IMR-90 (cell line): ENCODE data around the gene COX14. TPM values are rescaled to one million over a fixed set of nuclear protein-coding genes. Genes with fewer than 3 reads are reported as not detected.

ENCODE experiments used
- ATAC-seq: fragments of 200-7000 bp; cut with Tn5 transposase; 2 replicates; pipeline ENCODE4 v1.9.1; 2020; ENCODE audit warnings: low read depth, mild to moderate bottlenecking, moderate library complexity
- BruUV-seq: library from RNA; stranded (reverse); fragments of 400-500 nt; replicated peaks from 2 replicates; lab custom pipeline; 2021; lab: Mats Ljungman, UMichigan
- CTCF ChIA-PET: fragments of 300-600 bp; formaldehyde crosslinking; extraction: SDS; loops from one replicate; lab custom pipeline; 2021; ENCODE audit warnings: antibody characterized with exemption; lab: Yijun Ruan, JAX
- POLR2A ChIA-PET: fragments of 300-600 bp; sonication (Branson Sonifier 250); formaldehyde crosslinking; loops from one replicate; lab custom pipeline; 2022; ENCODE audit warnings: antibody characterized with exemption; ENCODE audit not compliant: unreplicated experiment; lab: Charles Lee
- DNase-seq: peaks from one replicate; pipeline ENCODE4 v3.0.0; 2013
- H2AFZ ChIP-seq: replicated peaks from 2 replicates; pipeline ENCODE3; 2013; ENCODE audit warnings: low read length, mild to moderate bottlenecking; ENCODE audit not compliant: poor library complexity
- H2AK5ac ChIP-seq: 2 replicates; pipeline ENCODE4 v1.6.1; 2013; ENCODE audit warnings: low read depth, low read length, inconsistent platforms
- H2AK9ac ChIP-seq: replicated peaks from 2 replicates; pipeline ENCODE3; 2013; ENCODE audit warnings: mild to moderate bottlenecking, low read depth, low read length, moderate library complexity; ENCODE audit not compliant: poor library complexity
- H2BK120ac ChIP-seq: 2 replicates; pipeline ENCODE4 v1.6.1; 2013; ENCODE audit warnings: low read depth, low read length, inconsistent platforms
- H2BK15ac ChIP-seq: 3 replicates; pipeline ENCODE4 v1.6.1; 2013; ENCODE audit warnings: low read depth, low read length, inconsistent platforms
- H2BK20ac ChIP-seq: 2 replicates; pipeline ENCODE4 v1.6.1; 2013; ENCODE audit warnings: low read depth, mild to moderate bottlenecking, inconsistent platforms, low read length, moderate library complexity
- H2BK5ac ChIP-seq: 2 replicates; pipeline ENCODE4 v1.6.1; 2013; ENCODE audit warnings: mild to moderate bottlenecking, low read depth, low read length, inconsistent platforms; ENCODE audit not compliant: poor library complexity, severe bottlenecking
- H3K14ac ChIP-seq: replicated peaks from 2 replicates; pipeline ENCODE4 v1.6.1; 2013; ENCODE audit warnings: low read depth, low read length, inconsistent platforms
- H3K18ac ChIP-seq: 2 replicates; pipeline ENCODE4 v1.6.1; 2013; ENCODE audit warnings: low read depth, low read length, control low read depth
- H3K23ac ChIP-seq: 2 replicates; pipeline ENCODE4 v1.6.1; 2013; ENCODE audit warnings: low read depth, low read length, inconsistent platforms
- H3K27ac ChIP-seq: 2 replicates; pipeline ENCODE4 v1.5.1; 2013; ENCODE audit warnings: mild to moderate bottlenecking, control low read depth, low read length; ENCODE audit not compliant: insufficient read depth
- H3K27me3 ChIP-seq: 2 replicates; pipeline ENCODE4 v1.6.1; 2013; ENCODE audit warnings: low read length; ENCODE audit not compliant: control insufficient read depth, insufficient read depth
- H3K36me3 ChIP-seq: 2 replicates; pipeline ENCODE4 v1.6.1; 2013; ENCODE audit warnings: low read length, mixed read lengths; ENCODE audit not compliant: control insufficient read depth, insufficient read depth
- H3K4ac ChIP-seq: 2 replicates; pipeline ENCODE4 v1.6.1; 2013; ENCODE audit warnings: low read depth, low read length, inconsistent platforms
- H3K4me1 ChIP-seq: 2 replicates; pipeline ENCODE4 v1.6.1; 2013; ENCODE audit warnings: low read length, mixed read lengths; ENCODE audit not compliant: control insufficient read depth, insufficient read depth
- H3K4me2 ChIP-seq: 2 replicates; pipeline ENCODE4 v1.6.1; 2013; ENCODE audit warnings: low read depth, mild to moderate bottlenecking, control low read depth, low read length, moderate library complexity
- H3K4me3 ChIP-seq: 2 replicates; pipeline ENCODE4 v1.5.1; 2013; ENCODE audit warnings: low read depth, mild to moderate bottlenecking, control low read depth, low read length, moderate library complexity; ENCODE audit not compliant: insufficient read depth
- H3K56ac ChIP-seq: 2 replicates; pipeline ENCODE4 v1.6.1; 2013; ENCODE audit warnings: low read length, inconsistent platforms; ENCODE audit not compliant: insufficient read depth; ENCODE audit errors: extremely low read depth
- H3K79me1 ChIP-seq, 2 experiments: 2 replicates each; pipeline ENCODE4 v1.6.1; 2013; ENCODE audit warnings: low read length in 2 of 2, inconsistent platforms in 1 of 2, low read depth in 1 of 2
- H3K9ac ChIP-seq: 2 replicates; pipeline ENCODE4 v1.6.1; 2013; ENCODE audit warnings: low read depth, low read length, control low read depth
- H3K9me1 ChIP-seq: 2 replicates; pipeline ENCODE4 v1.6.1; 2013; ENCODE audit warnings: low read length, inconsistent platforms; ENCODE audit not compliant: insufficient read depth
- H3K9me3 ChIP-seq: 2 replicates; pipeline ENCODE4 v1.6.1; 2013; ENCODE audit warnings: low read length; ENCODE audit not compliant: control insufficient read depth, insufficient read depth
- H4K20me1 ChIP-seq: 2 replicates; pipeline ENCODE4 v1.6.1; 2013; ENCODE audit warnings: low read length, inconsistent platforms; ENCODE audit not compliant: insufficient read depth
- H4K5ac ChIP-seq: 2 replicates; pipeline ENCODE4 v1.6.1; 2013; ENCODE audit warnings: mild to moderate bottlenecking, low read depth, low read length, control low read depth
- H4K8ac ChIP-seq, 2 experiments: 2 replicates each; pipeline ENCODE4 v1.6.1; 2013; ENCODE audit warnings: low read depth in 2 of 2, low read length in 2 of 2, control low read depth in 1 of 2, inconsistent platforms in 1 of 2
- H4K91ac ChIP-seq: 2 replicates; pipeline ENCODE4 v1.6.1; 2013; ENCODE audit warnings: low read depth, low read length, inconsistent platforms; ENCODE audit not compliant: insufficient read depth
- CEBPB ChIP-seq: IDR thresholded peaks from 2 replicates; pipeline ENCODE4 v1.6.1; 2012; ENCODE audit warnings: low read depth, low read length, improper control_type of control experiment
- CHD1 ChIP-seq: IDR thresholded peaks from 2 replicates; pipeline ENCODE4 v1.6.1; 2012; ENCODE audit warnings: low read depth, low read length, improper control_type of control experiment
- CTCF ChIP-seq: conservative IDR thresholded peaks from 2 replicates; pipeline ENCODE4 v1.5.1; 2012; ENCODE audit warnings: mild to moderate bottlenecking, low read depth, low read length, improper control_type of control experiment
- ELK1 ChIP-seq: fragments of 150-350 bp; IDR thresholded peaks from 2 replicates; pipeline ENCODE4 v1.6.1; 2016; ENCODE audit warnings: low read depth, mild to moderate bottlenecking, low read length, moderate library complexity, borderline replicate concordance
- FOS ChIP-seq: fragments of 150-350 bp; IDR thresholded peaks from 2 replicates; pipeline ENCODE4 v1.6.1; 2016; ENCODE audit warnings: low read depth, low read length
- MAFK ChIP-seq: IDR thresholded peaks from 2 replicates; pipeline ENCODE4 v1.6.1; 2012; ENCODE audit warnings: low read depth, low read length, improper control_type of control experiment
- MAZ ChIP-seq: IDR thresholded peaks from 2 replicates; pipeline ENCODE4 v1.6.1; 2012; ENCODE audit warnings: low read depth, mild to moderate bottlenecking, low read length, improper control_type of control experiment, moderate library complexity, borderline replicate concordance
- MXI1 ChIP-seq: IDR thresholded peaks from 2 replicates; pipeline ENCODE4 v1.6.1; 2012; ENCODE audit warnings: low read depth, mild to moderate bottlenecking, low read length, moderate library complexity, borderline replicate concordance
- NFE2L2 ChIP-seq: fragments of 150-350 bp; IDR thresholded peaks from 2 replicates; pipeline ENCODE4 v1.6.1; 2016; ENCODE audit warnings: low read depth, mild to moderate bottlenecking, low read length
- POLR2A ChIP-seq: IDR thresholded peaks from 2 replicates; pipeline ENCODE4 v1.6.1; 2012; ENCODE audit warnings: mild to moderate bottlenecking, low read depth, low read length
- RAD21 ChIP-seq: IDR thresholded peaks from 2 replicates; pipeline ENCODE4 v1.6.1; 2012; ENCODE audit warnings: low read length, improper control_type of control experiment
- RCOR1 ChIP-seq: IDR thresholded peaks from 2 replicates; pipeline ENCODE4 v1.6.1; 2012; ENCODE audit warnings: mild to moderate bottlenecking, low read length, improper control_type of control experiment; ENCODE audit not compliant: insufficient replicate concordance
- RFX5 ChIP-seq: IDR thresholded peaks from 2 replicates; pipeline ENCODE4 v1.8.0; 2012; ENCODE audit warnings: low read depth, mild to moderate bottlenecking, low read length, moderate library complexity
- SMC3 ChIP-seq: fragments of 150-350 bp; IDR thresholded peaks from 2 replicates; pipeline ENCODE4 v1.6.1; 2016; ENCODE audit warnings: low read depth, mild to moderate bottlenecking, antibody characterized with exemption, low read length, moderate library complexity
- WGBS, 2 experiments: methylation state at CpG; one replicate each; pipeline versions ENCODE4 v1.1.5 to v1.1.7; 2013; ENCODE audit warnings: missing lambda C conversion rate in 2 of 2; ENCODE audit not compliant: insufficient read length in 1 of 2; ENCODE audit errors: extremely low coverage in 2 of 2; 5-methylcytosine and 5-hydroxymethylcytosine counted together
- dilution Hi-C: fragments of 300-500 bp; cut with HindIII; formaldehyde crosslinking; loops from one replicate; pipeline ENCODE4 v1.14.3; 2018; ENCODE audit warnings: low sequenced_read_pairs; ENCODE audit not compliant: unreplicated experiment
- in situ Hi-C: fragments of 300-500 bp; cut with MboI; formaldehyde crosslinking; loops from 3 replicates; pipeline ENCODE4 v1.14.3; 2019; ENCODE audit warnings: low sequenced_read_pairs, inconsistent platforms, mixed read lengths
- intact Hi-C: fragments of 100-400 bp; cut with micrococcal nuclease; formaldehyde crosslinking; loops from 2 replicates; pipeline ENCODE4 v1.10.0; 2022
- polyA plus RNA-seq, 3 experiments: library from polyadenylated mRNA; depleted of rRNA; stranded (reverse); fragments of >200 nt; gene quantifications; 2 replicates each; pipeline ENCODE4 v1.2.3, GENCODE V29; 2012; ENCODE audit warnings: low replicate concordance in 1 of 3
- total RNA-seq: library from RNA; depleted of rRNA; stranded (reverse); fragments of >200 nt; gene quantifications from 2 replicates; pipeline ENCODE4 v1.2.3, GENCODE V29; 2012

Gene COX14
- total and polyA plus RNA-seq, 2 of the 4 experiments (the other 2 are of a cell fraction): 30.8 to 81.8 TPM

DNA sequence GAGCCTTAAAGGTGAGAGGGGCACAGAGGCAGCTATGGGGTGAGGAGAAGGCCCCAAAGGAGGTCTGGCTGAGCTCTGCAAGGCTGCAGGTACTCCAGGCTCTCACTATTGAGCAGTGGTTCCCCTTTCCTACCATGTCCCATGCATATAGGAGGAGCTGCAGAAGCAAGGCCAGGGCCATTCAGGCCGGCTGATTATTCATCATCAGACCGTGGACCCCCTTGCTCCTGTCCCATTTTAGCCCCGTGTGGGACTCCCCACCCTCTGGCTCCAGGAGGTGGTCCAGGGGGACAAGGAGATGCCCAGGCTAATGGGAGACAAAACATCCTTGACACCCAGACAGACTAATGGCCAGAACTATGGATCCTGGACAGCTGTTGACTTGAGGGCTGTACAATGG lies 5.1 kb upstream of the COX14 start:
- H2BK15ac ChIP-seq: no peak overlapping the region
- no peak overlapping the region for H3K23ac ChIP-seq
- TF ChIP-seq ELK1 (no peak), RFX5 (no peak), RCOR1 (no peak), CEBPB (no peak), SMC3 (no peak), RAD21 (no peak), POLR2A (no peak), FOS (no peak), MAFK (no peak), NFE2L2 (no peak), MXI1 (no peak), MAZ (no peak), CHD1 (no peak), CTCF (no peak)
- H4K5ac ChIP-seq: no peak overlapping the region
- no peaks in the 10 kb centered on the region for H4K20me1 ChIP-seq
- H2AK5ac ChIP-seq: no peak overlapping the region
- no peak overlapping the region for H3K4ac ChIP-seq
- H2AK9ac ChIP-seq: no peak overlapping the region
- H2BK20ac ChIP-seq: no peak overlapping the region
- dilution Hi-C loops: no loop called here
- peaks cover 4% of the 10 kb centered on the region; the same call in 1 of the 2 replicates for H3K27me3 ChIP-seq
- H3K4me1 ChIP-seq: peaks cover 13% of the 10 kb centered on the region
- intact Hi-C loops: no loop called here
- no peak overlapping the region for H2BK5ac ChIP-seq
- no peak overlapping the region for H3K4me2 ChIP-seq
- H4K8ac ChIP-seq: no peak overlapping the region
- no peak overlapping the region for H4K91ac ChIP-seq
- WGBS, 2 experiments: no CpG with 5 or more reads among the region's 3 CpGs
- no peak overlapping the region for H3K14ac ChIP-seq
- no peak overlapping the region for H2AFZ ChIP-seq
- H3K18ac ChIP-seq: no peak overlapping the region
- ATAC-seq: no peak
- no peaks in the 10 kb centered on the region for H3K79me1 ChIP-seq
- H3K56ac ChIP-seq: no peak overlapping the region
- no peak for DNase-seq
- peaks cover 4% of the 10 kb centered on the region for H3K9me1 ChIP-seq
- H3K27ac ChIP-seq: no peak overlapping the region
- peaks cover 5% of the 10 kb centered on the region; the same call in 1 of the 2 replicates for H3K36me3 ChIP-seq
- no peak overlapping the region for H3K9ac ChIP-seq
- no peaks in the 10 kb centered on the region for H3K9me3 ChIP-seq
- in situ Hi-C loops: no loop called here
- no peak overlapping the region for H2BK120ac ChIP-seq
- BruUV-seq: no TSS peak
- ChIA-PET CTCF (no interaction called here), POLR2A (interaction anchor here (0.6 kb wide), 1 partner anchor 59 kb away, joined by 6 read pairs; no protein-coding TSS in a partner anchor)
- no peak overlapping the region for H3K4me3 ChIP-seq
